PC-3 (cell line): ENCODE data around the gene GPANK1.

Experiments
- EZH2 ChIP-seq: fragments of 300-600 bp; sonication (generic); IDR thresholded peaks from one replicate; pipeline ENCODE4 v1.6.1; 2017; ENCODE audit warnings: antibody characterized with exemption, mild to moderate bottlenecking, low read length; ENCODE audit not compliant: unreplicated experiment
- EZH2phosphoT487 ChIP-seq: fragments of 300-600 bp; sonication (generic); IDR thresholded peaks from 2 replicates; pipeline ENCODE4 v1.6.1; 2018; ENCODE audit warnings: mild to moderate bottlenecking, antibody characterized with exemption, low read length, borderline replicate concordance
- TF ChIP-seq, protein P1 (sequence below): fragments of 300-600 bp; sonication (generic); conservative IDR thresholded peaks from 2 replicates; pipeline ENCODE4 v1.5.1; 2017; ENCODE audit warnings: antibody characterized with exemption, low read depth, mild to moderate bottlenecking, low read length

- TF ChIP-seq, protein P1, sequence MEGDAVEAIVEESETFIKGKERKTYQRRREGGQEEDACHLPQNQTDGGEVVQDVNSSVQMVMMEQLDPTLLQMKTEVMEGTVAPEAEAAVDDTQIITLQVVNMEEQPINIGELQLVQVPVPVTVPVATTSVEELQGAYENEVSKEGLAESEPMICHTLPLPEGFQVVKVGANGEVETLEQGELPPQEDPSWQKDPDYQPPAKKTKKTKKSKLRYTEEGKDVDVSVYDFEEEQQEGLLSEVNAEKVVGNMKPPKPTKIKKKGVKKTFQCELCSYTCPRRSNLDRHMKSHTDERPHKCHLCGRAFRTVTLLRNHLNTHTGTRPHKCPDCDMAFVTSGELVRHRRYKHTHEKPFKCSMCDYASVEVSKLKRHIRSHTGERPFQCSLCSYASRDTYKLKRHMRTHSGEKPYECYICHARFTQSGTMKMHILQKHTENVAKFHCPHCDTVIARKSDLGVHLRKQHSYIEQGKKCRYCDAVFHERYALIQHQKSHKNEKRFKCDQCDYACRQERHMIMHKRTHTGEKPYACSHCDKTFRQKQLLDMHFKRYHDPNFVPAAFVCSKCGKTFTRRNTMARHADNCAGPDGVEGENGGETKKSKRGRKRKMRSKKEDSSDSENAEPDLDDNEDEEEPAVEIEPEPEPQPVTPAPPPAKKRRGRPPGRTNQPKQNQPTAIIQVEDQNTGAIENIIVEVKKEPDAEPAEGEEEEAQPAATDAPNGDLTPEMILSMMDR, result no peak
- TF ChIP-seq EZH2, result no peak
- no peak for TF ChIP-seq EZH2phosphoT487
These were observed 33.6 kb downstream of the GPANK1 start for GRCh38 chr6:31631209-31631608.
